Stromal cell of bone marrow (primary cell): ENCODE results near the gene GTPBP6.

Source experiments
- DNase-seq: peaks from one replicate; pipeline ENCODE4 v3.0.0-alpha.2; 2012; ENCODE audit warnings: low read depth

Gene GTPBP6

DNA sequence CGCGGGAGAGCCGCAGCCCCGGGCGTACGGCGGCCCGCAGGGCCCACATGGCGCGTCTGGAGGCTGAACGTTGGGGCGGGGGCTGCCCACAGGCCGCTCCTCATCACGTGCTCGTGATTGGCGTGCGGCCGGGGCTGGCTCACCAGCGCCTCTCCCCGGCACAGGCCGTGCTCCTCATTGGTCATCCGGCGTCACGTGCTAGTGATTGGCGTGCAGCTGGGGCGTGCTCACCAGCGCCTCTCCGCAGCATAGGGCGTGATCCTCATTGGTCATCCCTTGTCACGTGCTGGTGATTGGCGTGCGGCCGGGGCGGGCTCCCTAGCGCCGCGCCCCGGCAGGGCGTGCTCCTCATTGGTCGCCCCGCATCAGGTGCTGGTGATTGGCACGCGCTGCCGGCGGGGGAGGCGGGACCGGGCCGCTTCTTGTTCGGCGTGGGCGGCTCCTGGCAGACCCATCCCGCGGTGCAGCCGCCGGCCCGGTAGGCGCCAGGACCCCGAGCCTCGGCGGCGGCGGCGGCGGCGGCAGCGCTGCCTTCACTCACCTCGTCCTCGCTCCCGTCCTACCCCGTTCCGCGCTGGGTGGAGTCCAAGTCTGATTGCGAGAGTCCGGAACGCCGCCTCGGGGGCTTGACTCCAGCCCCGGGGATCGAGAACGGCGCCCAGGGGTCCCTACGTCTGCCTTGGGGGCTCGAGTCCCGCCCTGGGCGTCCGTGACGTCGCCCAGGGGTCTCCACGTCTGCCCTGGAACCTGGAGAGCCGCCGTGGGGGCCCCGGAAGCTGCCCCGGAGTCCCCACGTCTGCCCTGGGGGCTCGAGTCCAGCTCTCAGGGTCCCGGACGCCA, at the start of gene GTPBP6:
TSS of gene GTPBP6 (minus strand) at position 58 of the 840 bp plus-strand sequence. CDS start at position 49, 9 bp downstream.
- peak; percentile 99 for DNase-seq

DNA sequence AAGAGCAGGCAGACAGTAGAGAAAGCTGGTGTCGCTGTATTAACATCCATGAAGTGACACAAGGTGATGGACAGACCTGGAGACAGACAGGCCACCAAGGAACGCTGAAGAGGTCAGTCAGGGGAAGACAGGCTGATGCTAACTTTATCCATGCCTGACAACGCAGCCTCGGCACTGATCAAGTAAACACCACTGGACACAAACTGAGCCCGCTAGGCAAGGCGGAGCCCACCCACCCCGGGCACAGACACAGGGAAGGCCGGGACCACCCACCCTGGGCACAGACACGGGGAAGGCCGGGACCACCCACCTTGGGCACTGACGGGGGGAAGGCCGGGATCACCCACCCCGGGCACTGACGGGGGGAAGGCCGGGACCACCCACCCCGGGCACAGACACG, 49.3 kb upstream of the GTPBP6 start:
- DNase-seq = no peak

DNA sequence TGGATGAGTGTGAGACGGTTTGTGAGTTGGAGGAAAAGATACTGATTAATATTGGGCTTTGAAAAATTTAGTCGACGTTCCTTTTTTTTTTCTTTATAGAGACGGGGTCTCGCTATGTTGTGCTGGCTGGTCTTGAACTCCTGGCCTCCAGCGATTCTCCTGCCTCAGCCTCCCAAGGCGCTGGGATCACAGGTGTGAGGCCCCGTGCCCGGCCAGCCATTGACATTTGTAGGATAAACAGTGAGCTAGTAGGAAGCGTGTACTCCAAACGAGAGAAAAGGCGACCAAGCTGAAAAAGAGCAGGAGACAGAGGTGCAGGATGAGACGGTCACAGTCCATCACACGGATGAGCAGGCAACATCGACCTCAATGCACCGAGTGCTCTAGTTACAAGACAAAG, 48.8 kb upstream of the GTPBP6 start:
- no peak for DNase-seq

- DNase-seq = no peak
These were observed 45.2 kb upstream of the GTPBP6 start for GRCh38 chrX:363621-364375.

GRCh38 chrX:362937-363620, 44.5 kb upstream of the GTPBP6 start:
- DNase-seq = no peak

- DNase-seq = no peak
These were observed 43.8 kb upstream of the GTPBP6 start for GRCh38 chrX:362351-362750.

GRCh38 chrX:361231-362145, 42.9 kb upstream of the GTPBP6 start:
- no peak for DNase-seq

DNA sequence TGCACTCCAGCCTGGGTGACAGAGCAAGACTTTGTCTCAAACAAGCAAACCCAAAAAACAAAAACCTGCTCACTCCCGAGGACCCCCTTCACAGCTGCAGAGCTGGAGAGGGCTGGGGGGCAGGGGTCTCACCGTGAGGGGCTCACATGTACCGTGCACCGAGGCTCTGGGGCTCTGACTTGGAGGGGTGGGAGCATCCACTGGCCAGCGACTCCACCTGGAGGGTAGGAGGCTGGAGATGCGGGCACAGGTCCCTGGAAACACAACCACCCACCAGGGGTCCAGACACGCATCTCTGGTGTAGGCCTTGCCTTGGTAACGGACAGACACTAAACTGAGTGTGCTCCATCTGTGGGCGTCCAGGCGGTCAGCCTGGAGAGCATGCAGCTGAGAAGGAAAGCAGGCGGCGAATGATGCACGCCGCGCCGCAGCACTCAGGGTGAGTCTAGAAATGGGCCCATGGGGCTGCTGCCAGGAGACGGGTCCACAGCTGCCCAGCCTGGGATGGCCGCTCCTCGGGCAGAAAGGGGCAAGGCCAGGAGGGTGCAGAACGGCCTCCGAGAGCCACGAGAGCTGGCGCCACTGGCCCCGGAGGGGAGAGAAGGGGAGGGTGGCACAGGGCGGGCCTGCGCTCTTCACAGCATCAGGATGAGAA, 42.0 kb upstream of the GTPBP6 start:
- no peak for DNase-seq

DNA sequence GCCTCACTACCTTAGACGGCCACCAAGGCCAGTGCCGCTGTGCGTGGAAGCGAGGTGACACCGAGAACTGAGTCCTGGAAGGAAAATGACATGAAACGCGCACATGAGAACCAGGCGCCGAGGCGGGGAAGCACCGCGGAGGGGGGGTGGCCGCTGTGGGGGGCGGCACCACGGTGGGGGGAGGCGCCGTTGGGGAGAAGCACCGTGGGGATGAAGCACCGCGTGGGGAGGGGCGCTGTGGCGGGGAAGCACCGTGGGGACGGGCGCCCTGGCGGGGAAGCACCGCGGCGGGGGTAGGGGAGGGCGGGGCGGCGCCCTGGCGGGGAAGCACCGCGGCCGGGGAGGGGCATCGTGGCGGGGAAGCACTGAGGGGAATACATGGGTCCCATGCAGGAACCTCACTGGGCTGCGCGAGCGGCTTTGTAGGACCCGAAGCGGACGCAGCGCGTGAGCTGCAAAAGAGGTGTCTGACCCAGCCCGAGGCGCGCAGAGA, 40.1 kb upstream of the GTPBP6 start:
- no peak for DNase-seq

DNA sequence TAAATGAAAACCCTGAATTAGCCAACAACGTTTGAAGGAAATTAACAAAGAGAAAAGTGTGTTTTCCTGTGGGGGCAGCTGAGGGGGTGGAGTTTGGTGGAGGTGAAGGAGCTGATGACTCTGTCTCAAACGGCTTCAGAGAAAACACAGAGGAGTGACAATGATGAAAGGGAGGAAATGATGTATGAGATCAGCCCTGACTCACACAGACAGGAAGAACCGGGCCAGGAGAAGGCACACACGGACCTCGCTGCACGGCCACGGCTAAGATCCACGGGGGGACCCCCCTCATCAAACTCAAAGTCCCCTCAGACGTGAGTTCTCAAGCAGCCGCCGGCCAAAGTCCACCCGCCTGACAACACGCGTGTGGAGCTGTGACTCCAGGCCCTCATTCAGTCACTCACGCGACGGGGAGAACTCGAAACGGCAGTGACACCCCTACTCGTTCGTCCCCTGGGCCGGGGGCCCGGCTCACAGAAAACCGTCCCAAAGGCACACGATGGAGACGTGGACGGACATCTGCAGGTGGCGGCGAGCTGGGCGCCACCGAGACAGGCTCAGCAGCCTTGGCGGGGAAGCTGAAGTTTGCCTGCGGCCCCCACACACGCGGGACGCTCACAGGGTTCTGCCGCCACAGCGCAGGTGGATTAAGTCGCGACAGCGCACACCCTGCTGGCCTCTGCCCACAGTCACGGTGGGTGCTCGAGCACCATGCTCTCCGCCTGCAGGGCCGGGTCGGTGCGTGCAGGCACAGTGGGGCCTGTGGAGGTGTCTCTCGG, 39.3 kb upstream of the GTPBP6 start:
- no peak for DNase-seq

DNA sequence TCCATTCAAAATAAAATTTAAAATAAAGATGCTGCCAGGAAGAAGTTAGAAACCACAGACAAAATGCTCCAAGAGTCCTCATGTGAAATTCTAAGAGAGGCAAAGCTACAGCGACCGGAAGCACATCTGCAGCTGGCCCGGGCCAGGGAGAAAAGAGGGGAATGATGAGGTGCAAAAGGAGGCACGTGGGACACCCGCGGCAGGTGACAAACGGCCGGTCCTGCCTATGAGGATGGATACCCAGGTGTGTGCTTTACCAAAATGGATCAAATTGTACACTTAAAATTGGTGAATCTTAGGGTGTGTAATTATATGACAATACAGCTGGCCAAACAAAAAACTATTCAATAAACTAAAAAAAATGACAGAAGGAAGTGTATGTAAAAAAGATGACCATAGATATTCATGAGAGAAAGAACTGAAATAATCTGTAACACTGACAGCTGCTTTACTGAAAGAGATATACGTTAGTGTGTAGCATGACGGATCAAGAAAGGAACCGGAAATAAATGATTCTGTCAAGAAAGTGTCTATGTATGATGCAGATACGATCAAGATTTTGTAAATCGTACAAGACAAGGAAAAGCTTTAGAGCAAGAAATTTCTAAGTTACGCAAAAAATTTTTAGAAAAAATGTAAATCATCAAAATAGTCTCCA, 38.6 kb upstream of the GTPBP6 start:
- DNase-seq = no peak

DNA sequence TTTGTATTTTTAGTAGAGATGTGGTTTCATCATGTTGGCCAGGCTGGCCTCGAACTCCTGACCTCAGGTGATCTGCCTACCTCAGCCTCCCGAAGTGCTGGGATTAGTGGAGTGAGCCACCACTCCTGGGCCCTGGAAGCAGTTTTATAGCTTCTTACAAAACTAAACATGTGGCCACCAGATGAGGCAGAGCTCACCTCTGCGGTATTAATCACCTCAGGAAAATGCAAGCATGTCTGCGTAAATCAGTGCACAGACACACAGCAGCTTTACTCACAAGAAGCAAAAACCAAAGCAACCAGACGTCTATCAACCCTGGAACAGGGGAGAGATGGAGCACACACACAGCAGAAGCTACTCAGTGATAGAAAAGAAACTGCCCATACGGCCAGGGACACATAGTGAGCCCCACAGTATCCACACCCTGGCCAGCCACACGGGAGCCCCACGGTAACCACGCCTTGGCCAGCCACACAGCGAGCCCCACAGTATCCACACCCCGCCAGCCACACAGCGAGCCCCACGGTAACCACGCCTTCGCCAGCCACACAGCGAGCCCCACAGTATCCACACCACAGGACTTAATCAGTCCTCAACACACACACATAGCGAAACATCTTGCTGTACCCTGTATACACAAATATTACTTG, 37.9 kb upstream of the GTPBP6 start:
- no peak for DNase-seq

- DNase-seq = no peak
These were observed 36.9 kb upstream of the GTPBP6 start for GRCh38 chrX:355329-356050.

DNA sequence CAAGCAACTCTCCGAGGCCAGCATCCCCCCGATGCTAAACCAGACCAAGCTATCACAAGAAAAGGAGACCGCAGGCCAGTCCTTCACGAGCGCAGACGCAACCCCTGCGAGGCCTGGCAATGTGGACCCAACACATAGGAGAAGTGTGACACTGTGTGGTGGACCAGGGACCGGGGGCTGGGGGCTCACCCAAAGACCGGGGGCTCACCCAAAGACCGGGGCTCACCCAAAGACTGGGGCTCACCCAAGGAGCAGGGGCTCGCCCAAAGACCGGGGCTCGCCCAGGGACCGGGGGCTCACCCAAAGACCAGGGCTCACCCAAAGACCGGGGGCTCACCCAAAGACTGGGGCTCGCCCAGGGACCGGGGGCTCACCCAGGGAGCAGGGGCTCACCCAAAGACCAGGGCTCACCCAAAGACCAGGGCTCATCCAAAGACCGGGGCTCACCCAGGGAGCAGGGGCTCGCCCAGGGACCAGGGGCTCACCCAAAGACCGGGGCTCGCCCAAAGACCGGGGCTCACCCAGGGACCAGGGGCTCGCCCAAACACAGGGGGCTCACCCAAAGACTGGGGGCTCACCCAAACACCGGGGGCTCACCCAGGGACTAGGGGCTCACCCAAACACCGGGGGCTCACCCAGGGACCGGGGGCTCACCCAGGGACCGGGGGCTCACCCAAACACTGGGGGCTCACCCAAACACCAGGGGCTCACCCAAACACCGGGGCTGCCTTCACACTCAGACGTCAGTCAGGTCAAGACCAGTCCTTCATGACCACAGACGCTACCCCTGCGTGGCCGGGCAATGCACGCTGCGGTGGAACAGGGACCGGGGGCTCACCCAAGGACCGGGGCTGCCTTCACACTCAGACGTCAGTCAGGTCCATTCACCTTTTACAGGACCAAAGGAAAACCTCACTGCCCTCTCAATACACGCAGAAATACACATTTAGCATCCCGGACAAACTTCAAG, 35.3 kb upstream of the GTPBP6 start:
- DNase-seq = no peak

DNA sequence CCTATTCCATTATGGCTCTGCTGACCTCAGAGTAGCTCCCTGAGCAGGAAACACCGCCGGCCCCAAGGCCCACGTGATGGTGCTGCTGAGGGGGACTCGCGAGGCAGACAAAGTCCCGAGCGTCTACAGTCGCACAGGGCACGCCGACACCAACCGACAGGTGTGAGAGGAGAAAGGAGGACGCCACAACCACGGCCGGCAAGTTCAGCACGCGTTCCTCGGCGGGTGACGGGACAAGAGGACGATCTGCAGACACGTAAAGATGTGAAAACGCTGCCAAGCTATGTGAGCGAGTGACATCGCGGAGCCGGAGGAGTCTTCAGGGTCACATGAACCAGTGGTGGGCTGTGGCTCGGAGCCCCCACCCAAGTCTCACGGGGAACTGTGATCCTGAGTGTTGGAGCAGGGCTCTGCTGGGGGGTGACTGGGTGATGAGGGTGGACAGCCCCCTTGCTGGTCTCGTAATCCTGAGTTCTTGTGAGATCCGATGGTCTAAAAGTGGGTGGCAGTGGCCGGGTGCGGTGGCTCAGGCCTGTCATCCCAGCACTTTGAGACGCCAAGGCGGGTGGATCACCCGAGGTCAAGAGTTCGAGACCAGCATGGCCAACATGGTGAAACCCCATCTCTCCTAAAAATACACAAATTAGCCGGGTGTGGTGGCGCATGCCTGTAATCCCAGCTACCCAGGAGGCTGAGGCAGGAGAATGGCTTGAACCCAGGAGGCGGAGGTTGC, 34.2 kb upstream of the GTPBP6 start:
- no peak for DNase-seq

GRCh38 chrX:352181-352580, 33.6 kb upstream of the GTPBP6 start:
- no peak for DNase-seq

DNA sequence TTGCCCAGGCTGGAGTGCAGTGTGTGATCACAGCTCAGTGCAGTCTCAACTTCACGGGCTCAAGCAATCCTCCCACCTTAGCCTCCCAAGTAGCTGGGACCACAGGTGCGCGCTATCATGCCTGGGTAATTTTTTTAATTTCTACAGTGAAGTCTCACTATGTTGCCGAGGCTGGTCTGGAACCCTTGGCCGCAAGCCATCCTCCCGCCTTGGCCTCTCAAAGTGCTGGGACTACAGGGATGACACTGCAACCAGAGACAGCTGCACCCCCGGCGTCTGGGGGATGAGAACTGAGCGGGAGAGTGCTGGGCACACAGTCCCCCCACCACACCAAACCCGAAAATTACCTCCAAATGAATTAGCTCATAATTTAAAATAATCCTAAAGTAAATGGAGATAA, 33.1 kb upstream of the GTPBP6 start:
- DNase-seq = no peak
